Left renal pelvis (tissue), 4 donors: Measurements from ENCODE around the gene ANKS1B. TPM values are rescaled to one million over a fixed set of nuclear protein-coding genes. Genes with fewer than 3 reads are reported as not detected.

ENCODE experiments used
- DNase-seq, 4 donors: peaks; one replicate each; pipeline ENCODE4 v3.0.0-alpha.2; 2013; ENCODE audit warnings: low read depth in 4 of 4, low spot score in 3 of 4
- polyA plus RNA-seq, 4 donors: library from polyadenylated mRNA; unstranded; fragments of 120-200 nt; gene quantifications; one replicate each; pipeline ENCODE4 v1.2.1, GENCODE V29; 2013; ENCODE audit not compliant: insufficient read length in 4 of 4

ANKS1B gene
- polyA plus RNA-seq, 4 donors = 3.7 to 6.3 (median 4.7) TPM

DNA sequence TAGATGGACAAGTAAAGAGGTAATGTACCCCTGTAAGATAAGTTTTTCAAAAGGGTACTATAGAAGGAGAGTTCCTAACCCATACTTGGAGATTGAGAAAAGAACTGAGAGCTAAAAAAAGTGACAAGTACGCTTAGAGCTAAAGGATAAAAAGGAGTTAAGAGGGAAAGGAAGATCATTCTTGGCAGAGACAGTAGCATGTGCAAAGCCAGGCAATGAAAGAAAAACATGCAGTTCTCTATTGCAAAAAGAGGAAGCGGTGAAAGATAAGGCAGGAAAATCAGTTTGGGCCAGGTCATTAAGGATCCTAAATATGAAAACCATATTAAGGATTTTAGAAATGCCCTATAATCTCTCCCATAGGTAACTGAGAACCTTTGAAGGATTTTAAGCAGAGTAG lies 837.6 kb downstream of the ANKS1B start:
- no peak for DNase-seq

DNA sequence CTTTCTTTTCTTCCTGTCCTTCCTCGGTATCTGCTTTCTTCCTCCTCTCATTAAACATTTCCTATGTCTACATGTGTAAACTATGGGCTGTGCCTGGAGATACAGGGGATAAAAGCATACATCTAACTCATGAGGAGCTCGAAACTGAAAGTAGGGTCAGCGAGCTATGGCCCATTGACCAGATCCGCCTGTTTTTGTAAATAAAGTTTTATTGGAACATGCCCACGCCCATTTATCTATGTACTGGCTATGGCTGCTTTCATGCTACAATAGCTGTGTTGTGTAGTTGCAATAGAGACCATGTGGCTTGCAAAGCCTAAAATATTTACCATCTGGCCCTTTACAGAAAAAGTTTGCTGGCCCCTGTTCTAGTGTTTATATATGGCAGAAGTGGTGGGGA lies 838.0 kb downstream of the ANKS1B start:
- no peak for DNase-seq

DNA sequence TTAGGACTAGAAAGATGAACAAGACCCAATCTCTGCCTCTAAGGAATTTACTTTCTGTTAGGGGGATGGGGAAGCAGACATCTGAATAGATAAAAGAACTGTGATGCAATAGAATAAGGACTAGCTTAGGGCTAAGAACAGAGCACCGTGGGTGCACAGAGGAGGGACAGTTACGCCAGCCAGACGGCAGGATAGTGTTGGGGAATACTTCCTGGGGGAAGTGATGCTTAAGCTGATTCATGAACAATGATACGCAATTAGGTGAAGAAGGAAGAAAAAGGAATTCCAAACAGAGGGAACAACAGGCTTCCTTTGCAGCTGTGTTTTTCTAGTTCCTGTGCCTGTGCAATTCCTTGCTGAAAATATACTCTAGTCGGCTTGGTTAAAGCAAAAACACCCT lies 838.6 kb downstream of the ANKS1B start:
- DNase-seq = no peak

DNA sequence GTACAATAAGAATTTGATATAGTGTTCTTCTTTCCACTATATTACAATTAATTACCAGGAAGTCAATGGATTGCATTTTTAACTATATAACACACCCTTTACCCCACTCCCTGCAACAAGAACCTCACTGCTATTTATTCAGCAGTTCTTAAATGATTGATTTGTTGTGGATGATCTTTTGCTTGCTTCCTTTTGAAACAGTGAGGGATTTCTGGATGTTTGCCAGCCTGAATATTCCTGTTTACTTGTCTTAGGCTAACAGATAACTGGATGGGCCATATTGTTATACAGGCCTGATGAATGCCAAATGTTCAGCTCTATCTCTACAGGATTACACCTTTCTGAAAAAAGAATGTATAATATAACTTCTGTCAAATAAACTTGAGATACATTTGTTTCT lies 842.1 kb downstream of the ANKS1B start:
- no peak for DNase-seq

DNA sequence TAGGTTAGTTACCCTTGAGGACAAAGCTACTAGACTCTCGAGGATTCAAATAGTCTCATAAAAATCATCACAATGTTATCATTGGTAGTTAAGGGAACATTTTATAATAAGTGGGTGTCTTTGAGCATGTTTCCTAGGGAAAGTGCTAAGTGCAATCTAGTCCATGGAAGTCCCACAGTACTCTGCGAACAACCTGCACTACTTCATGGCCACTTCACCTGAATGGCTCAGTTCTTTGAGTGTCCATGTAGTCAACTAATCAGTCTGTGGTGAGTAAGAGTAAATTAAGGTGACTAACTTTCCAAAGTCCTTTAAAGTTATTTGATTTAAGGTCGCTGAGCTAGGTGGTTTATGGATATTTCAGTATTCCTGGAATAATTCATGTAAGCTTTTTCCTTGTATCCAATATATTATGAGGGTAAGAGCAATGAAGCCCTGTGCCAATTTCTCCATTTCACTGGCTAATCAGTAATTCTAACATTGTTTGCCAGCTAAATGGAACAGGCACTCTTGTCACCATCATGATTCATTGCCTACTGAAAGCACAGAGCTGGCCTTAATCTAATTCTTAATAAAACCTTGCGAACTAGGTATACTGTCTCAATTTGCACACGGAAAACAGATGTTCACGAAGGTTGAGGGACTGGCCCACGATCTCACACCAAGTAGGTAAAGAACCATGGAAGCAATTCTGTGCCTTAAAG lies 844.6 kb downstream of the ANKS1B start:
- no peak for DNase-seq

DNA sequence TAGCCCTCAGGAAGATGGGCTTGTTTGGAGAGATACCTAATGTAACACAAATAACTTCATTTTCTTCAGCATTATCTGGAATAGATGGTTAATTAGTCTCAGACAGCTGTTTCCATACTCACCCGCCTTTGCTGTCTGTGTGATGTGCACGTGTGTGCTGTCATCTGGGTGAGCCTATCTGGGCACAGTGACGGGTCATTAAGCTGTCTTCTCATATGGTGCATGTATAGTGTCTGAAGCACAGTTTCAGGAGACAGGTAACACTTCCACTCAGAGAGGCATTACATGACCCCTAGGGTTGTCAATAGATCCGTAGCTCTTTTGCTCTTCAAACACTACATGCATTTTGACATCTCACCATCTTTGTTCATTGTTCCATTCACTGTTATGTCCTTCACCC lies 846.3 kb downstream of the ANKS1B start:
- peak in 1 of 4 donors; percentile 19 for DNase-seq

GRCh38 chr12:99137124-99137855 lies 847.4 kb downstream of the ANKS1B start:
- DNase-seq = no peak

GRCh38 chr12:99136516-99136915 lies 848.2 kb downstream of the ANKS1B start:
- no peak for DNase-seq

DNA sequence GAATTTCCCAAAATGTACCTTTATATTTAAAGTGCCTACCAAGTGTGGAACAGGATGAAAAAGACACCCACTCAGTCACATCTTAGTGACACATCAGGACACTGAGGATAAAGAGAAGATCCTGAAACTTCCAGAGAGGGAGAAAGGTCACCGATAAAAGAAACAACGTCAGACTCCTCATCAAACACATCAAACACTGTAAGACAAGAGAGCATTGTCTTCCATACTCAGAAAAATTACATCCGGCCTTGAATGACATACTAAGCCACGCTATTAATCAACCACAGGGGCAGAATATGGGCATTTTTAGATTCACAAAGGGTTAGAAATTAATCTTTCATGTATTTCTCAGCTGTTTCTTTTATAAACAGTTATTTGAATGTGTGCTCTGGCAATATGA lies 849.4 kb downstream of the ANKS1B start:
- DNase-seq = no peak

- no peak for DNase-seq
Measured at GRCh38 chr12:99133401-99133800, 851.3 kb downstream of the ANKS1B start.

- DNase-seq = no peak
Measured at GRCh38 chr12:99131751-99132199, 853.0 kb downstream of the ANKS1B start.

DNA sequence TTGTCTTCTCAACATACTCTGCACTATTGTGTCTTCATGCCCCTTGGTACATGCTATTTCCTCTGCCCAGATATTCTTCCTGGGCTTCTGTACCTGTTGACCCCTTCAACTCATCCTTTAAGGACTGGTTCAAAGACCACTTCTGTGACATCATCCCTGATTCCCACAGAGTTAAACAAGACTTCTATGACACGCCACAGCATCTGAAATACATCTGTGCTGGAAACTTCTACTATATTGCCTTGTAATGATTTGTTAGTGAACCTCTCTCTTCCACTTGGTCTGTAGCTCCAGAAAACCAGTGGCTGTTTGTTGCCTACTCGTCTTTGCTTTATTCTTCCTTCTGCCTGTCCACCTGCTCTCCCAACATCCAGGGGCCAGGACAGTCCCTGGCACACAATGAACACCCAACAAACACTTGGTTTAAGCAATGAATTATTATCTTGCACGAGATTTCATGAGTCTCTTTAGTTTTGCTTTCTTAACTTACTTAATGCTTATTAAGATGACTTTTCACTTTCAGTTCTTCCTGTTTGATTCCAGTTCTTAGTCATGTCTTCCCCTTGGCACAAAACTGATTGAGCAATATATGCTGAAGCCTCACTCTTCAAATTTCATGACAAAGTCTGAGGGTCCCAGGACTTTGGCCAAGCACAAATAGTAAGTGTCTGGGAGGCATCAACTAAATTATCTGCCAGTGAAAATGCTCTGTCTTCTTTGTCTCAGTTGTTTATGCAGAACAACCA lies 853.8 kb downstream of the ANKS1B start:
- DNase-seq = no peak

- DNase-seq = no peak
Measured at GRCh38 chr12:99128246-99128802, 856.4 kb downstream of the ANKS1B start.

DNA sequence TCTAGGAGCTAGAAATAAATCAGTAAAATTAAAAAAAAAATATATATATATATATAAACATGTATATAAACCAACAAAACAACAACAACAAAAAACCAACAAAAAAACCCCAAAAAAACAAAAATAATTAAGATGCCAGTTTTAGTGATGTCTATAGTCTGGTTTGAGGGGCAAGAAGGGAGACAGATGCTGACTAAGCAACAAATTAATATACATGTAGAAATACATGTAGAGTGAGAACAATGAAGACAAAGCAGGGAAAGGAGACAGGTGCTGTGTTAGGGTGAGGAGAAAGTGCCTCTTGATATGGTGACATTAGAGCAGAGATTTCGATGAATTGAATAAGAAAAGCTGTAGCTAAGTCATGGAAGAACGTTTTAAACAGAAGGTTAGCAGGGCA lies 861.8 kb downstream of the ANKS1B start:
- no peak for DNase-seq

GRCh38 chr12:99122496-99122895 lies 862.2 kb downstream of the ANKS1B start:
- DNase-seq = no peak

- no peak for DNase-seq
Measured at GRCh38 chr12:99121546-99121945, 863.2 kb downstream of the ANKS1B start.

GRCh38 chr12:99119943-99120342 lies 864.8 kb downstream of the ANKS1B start:
- no peak for DNase-seq

GRCh38 chr12:99119449-99119848 lies 865.3 kb downstream of the ANKS1B start:
- no peak for DNase-seq

GRCh38 chr12:99111600-99111999 lies 873.1 kb downstream of the ANKS1B start:
- no peak for DNase-seq

- DNase-seq = no peak
Measured at GRCh38 chr12:99110868-99111267, 873.9 kb downstream of the ANKS1B start.

GRCh38 chr12:99110212-99110611 lies 874.5 kb downstream of the ANKS1B start:
- DNase-seq = no peak
